ENCODE measurements around the gene SMARCA1. TPM values are rescaled to one million over a fixed set of nuclear protein-coding genes. Genes with fewer than 3 reads are reported as not detected.

The SMARCA1 gene
- total and polyA plus RNA-seq, 12 donors, result 6.3 to 42.9 (median 32.1) TPM

- Histone ChIP-seq H3K27ac (peak overlapping the region in 8 of 10 donors; percentile 70 to 88 (median 78)), H3K4me3 (peak overlapping the region; percentile 41 to 74 (median 64)), H3K36me3 (peaks cover 0 to 11% (median 0%) of the 10 kb centered on the region in 9 donors), H3K27me3 (peaks cover 0 to 10% (median 0%) of the 10 kb centered on the region in 7 donors), H3K4me1 (peaks cover 0 to 13% (median 0%) of the 10 kb centered on the region in 9 donors), H3K9me3 (no peaks in the 10 kb centered on the region)
- intact Hi-C loops (cut with DNase I), result no loop called here
- DNase-seq, result peak in 1 of 2 donors; percentile 7
- TF ChIP-seq, protein P1, sequence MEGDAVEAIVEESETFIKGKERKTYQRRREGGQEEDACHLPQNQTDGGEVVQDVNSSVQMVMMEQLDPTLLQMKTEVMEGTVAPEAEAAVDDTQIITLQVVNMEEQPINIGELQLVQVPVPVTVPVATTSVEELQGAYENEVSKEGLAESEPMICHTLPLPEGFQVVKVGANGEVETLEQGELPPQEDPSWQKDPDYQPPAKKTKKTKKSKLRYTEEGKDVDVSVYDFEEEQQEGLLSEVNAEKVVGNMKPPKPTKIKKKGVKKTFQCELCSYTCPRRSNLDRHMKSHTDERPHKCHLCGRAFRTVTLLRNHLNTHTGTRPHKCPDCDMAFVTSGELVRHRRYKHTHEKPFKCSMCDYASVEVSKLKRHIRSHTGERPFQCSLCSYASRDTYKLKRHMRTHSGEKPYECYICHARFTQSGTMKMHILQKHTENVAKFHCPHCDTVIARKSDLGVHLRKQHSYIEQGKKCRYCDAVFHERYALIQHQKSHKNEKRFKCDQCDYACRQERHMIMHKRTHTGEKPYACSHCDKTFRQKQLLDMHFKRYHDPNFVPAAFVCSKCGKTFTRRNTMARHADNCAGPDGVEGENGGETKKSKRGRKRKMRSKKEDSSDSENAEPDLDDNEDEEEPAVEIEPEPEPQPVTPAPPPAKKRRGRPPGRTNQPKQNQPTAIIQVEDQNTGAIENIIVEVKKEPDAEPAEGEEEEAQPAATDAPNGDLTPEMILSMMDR (IDR thresholded peaks at IDR 0.05), result no peak
- 4% methylated on average over 14 of the region's 14 CpGs for WGBS, 2 donors
- ATAC-seq, result peak; percentile 44 to 72 (median 58)
Measured at GRCh38 chrX:129540722-129541184, 17.5 kb upstream of the SMARCA1 start.

DNA sequence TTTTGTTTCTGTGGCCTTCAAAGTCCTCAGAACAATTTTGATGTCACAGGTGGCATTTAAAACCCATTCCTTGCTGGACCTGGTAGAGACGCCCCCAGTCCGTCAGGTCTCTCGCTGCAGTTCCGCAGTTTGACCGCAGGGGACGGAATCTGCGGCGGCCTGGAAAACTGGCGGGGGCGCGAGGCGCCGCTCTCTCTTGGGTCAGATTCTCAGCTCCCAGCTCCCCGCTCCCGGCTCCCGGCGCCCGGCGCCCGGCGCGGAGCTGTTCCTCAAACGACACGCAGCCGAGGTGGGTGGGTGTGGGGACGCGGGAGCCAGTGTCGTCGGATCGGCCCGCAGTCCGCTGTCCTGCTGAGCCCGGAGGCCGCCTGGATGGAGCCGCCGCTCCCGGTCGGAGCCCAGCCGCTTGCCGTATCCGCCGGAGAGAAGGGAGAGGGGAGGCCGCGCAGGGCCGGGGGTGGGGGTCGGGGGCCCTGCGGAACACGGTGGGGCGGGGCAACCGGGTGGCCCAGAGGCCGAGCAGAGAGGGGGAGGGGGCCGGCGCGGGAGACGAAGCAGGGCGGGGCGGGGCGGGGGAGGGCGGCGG, 16.9 kb upstream of the SMARCA1 start, which contains the start of gene OCRL:
OCRL (plus strand) TSS at position 192 of the 586 bp plus-strand sequence; CDS start at position 373, 181 bp downstream.
- ATAC-seq, result peak; percentile 85 to 97 (median 92)
- Histone ChIP-seq H3K4me3 (peak within 1 kb of the TSS; percentile 41 to 74 (median 64)), H3K27me3 (peaks cover 0 to 10% (median 0%) of the 10 kb centered on the region in 7 donors), H3K4me1 (peaks cover 0 to 12% (median 0%) of the 10 kb centered on the region in 9 donors), H3K36me3 (peaks cover 0 to 5% (median 0%) of the 10 kb centered on the region in 9 donors), H3K27ac (peak within 1 kb of the TSS; percentile 40 to 88 (median 73)), H3K9me3 (no peaks in the 10 kb centered on the region)
- TF ChIP-seq, protein P1 (IDR thresholded peaks at IDR 0.05), result peak; percentile 56 to 79 (median 72)
- intact Hi-C loops (cut with DNase I), result no loop called here
- peak; percentile 61 to 70 for DNase-seq
- WGBS, 2 donors, result 0 to 1% methylated on average over 13 to 42 of the region's 60 CpGs

DNA sequence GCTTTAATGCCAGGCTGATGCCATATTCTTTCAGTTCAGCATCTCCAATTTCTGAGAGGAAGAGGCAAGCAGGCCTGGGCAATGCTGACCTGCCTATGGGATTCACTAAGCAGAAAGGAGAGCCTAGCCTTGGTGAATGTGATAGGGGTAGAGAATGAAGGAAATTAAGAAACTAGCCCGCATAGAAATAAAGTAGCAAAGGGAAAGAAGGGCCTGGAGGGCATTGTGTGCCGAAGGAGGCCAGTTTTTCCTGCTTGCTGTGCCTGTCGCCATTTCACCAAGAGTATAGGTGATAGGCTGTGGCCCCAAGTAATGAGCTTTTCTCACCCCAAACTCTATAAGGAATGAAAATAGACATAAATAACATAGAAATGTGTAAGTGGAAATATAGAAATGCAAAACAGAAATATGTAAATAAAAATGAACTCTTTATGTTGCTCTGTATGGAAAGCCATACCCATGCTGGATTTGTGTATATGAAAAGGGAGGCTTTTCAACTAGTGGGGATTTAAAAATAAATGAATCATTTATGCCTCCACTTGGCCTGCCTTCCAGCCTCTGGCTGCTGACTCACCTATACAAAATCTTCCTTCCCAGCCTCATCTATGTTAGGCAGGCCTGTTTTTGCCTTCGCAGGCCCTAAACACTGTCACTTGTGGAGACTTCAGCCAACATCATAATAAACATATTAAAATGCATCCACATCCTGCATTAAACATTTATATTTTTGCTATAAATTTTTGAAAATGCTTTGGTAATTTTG, 11.7 kb upstream of the SMARCA1 start:
- 92 to 96% methylated on average over 4 of the region's 4 CpGs for WGBS, 2 donors
- ATAC-seq (no peak), DNase-seq (no peak)
- TF ChIP-seq, protein P1 (IDR thresholded peaks at IDR 0.05), result no peak
- Histone ChIP-seq H3K36me3 (no peaks in the 10 kb centered on the region), H3K4me3 (no peak overlapping the region), H3K4me1 (peaks cover 0 to 4% (median 0%) of the 10 kb centered on the region in 9 donors), H3K27ac (no peak overlapping the region), H3K9me3 (no peaks in the 10 kb centered on the region), H3K27me3 (peaks cover 0 to 2% (median 0%) of the 10 kb centered on the region in 7 donors)
- intact Hi-C loops (cut with DNase I), result no loop called here

- H3K4me3 ChIP-seq, result no peak overlapping the region
- intact Hi-C loops (cut with DNase I), result no loop called here
- no peaks in the 10 kb centered on the region for H3K36me3 ChIP-seq
- H3K4me1 ChIP-seq, result no peaks in the 10 kb centered on the region
- WGBS, 2 donors, result 61 to 75% methylated on average over 1 of the region's 1 CpG
- ATAC-seq (no peak), DNase-seq (no peak)
- H3K9me3 ChIP-seq, result no peaks in the 10 kb centered on the region
- no peaks in the 10 kb centered on the region for H3K27me3 ChIP-seq
- TF ChIP-seq, protein P1 (IDR thresholded peaks at IDR 0.05), result no peak
- H3K27ac ChIP-seq, result no peak overlapping the region
Measured at GRCh38 chrX:129531132-129531531, 7.8 kb upstream of the SMARCA1 start.
